ENCODE data around the gene OTX1. TPM values are rescaled to one million over a fixed set of nuclear protein-coding genes. Genes with fewer than 3 reads are reported as not detected.

The OTX1 gene
- polyA plus RNA-seq, 4 donors, result 0.01 TPM; not detected in 3

GRCh38 chr2:63053889-63054602, 3.4 kb downstream of the OTX1 start:
- Histone ChIP-seq H3K4me3 (ENCODE audit: low read depth in 1 of 3, low read length in 3 of 3) (peak overlapping the region; percentile 15 to 39 (median 17)), H3K4me1 (ENCODE audit: control insufficient read depth in 3 of 3, insufficient read depth in 2 of 3, low read depth in 1 of 3, low read length in 2 of 3) (peaks cover 5 to 38% (median 10%) of the 10 kb centered on the region in 3 donors), H3K27me3 (ENCODE audit: control insufficient read depth in 3 of 3, insufficient read depth in 3 of 3, low read length in 3 of 3) (peaks cover 27 to 99% (median 80%) of the 10 kb centered on the region in 3 donors)

GRCh38 chr2:63054841-63055225, 4.2 kb downstream of the OTX1 start:
- 21 to 24% (median 23%) methylated on average over 7 of the region's 7 CpGs for WGBS, 3 donors
- H3K4me3 ChIP-seq (ENCODE audit: low read depth in 1 of 3, low read length in 3 of 3), result no peak overlapping the region

More at GRCh38 chr2:63053889-63054602, 3.4 kb downstream of the OTX1 start:
- H3K9me3 ChIP-seq (ENCODE audit: control insufficient read depth in 2 of 2, insufficient read depth in 1 of 2, low read depth in 1 of 2, low read length in 1 of 2), result peaks cover 0 to 7% of the 10 kb centered on the region in 2 donors
- H3K27ac ChIP-seq (ENCODE audit: low read depth in 1 of 3, low read length in 2 of 3), result no peak overlapping the region
- no peaks in the 10 kb centered on the region for H3K36me3 ChIP-seq (ENCODE audit: control insufficient read depth in 3 of 3, insufficient read depth in 2 of 3, low read depth in 1 of 3, low read length in 3 of 3)
- WGBS, 3 donors, result 1 to 5% (median 3%) methylated on average over 48 of the region's 48 CpGs
- DNase-seq (peak; percentile 77 to 84), FAIRE-seq (no peak)

DNA sequence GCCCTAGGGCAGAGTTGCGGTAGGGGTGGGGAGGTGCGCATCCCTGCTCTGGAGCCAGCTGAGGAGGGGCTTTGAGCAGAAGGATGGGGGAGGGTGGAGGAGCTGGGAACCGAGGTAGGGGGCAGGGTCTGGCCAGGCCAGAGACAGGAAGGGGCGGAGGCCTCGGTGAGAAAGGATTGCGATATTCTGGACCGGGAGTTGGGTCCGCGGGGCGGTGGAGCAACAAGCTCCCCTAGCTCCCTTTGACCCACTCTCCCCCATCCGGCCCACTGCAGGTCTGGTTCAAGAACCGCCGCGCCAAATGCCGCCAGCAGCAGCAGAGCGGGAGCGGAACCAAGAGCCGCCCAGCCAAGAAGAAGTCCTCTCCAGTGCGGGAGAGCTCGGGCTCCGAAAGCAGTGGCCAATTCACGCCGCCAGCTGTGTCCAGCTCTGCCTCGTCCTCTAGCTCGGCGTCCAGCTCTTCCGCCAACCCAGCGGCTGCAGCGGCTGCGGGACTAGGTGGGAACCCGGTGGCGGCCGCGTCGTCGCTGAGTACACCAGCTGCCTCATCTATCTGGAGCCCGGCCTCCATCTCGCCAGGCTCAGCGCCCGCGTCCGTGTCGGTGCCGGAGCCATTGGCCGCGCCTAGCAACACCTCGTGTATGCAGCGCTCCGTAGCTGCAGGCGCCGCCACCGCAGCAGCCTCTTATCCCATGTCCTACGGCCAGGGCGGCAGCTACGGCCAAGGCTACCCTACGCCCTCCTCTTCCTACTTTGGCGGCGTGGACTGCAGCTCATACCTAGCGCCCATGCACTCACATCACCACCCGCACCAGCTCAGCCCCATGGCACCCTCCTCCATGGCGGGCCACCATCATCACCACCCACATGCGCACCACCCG, 4.8 kb downstream of the OTX1 start:
- Histone ChIP-seq H3K4me1 (ENCODE audit: control insufficient read depth in 3 of 3, insufficient read depth in 2 of 3, low read depth in 1 of 3, low read length in 2 of 3) (peaks cover 5 to 29% (median 11%) of the 10 kb centered on the region in 3 donors), H3K36me3 (ENCODE audit: control insufficient read depth in 3 of 3, insufficient read depth in 2 of 3, low read depth in 1 of 3, low read length in 3 of 3) (no peaks in the 10 kb centered on the region), H3K27ac (ENCODE audit: low read depth in 1 of 3, low read length in 2 of 3) (no peak overlapping the region), H3K9me3 (ENCODE audit: control insufficient read depth in 2 of 2, insufficient read depth in 1 of 2, low read depth in 1 of 2, low read length in 1 of 2) (peaks cover 0 to 7% of the 10 kb centered on the region in 2 donors), H3K27me3 (ENCODE audit: control insufficient read depth in 3 of 3, insufficient read depth in 3 of 3, low read length in 3 of 3) (peaks cover 32 to 97% (median 74%) of the 10 kb centered on the region in 3 donors), H3K4me3 (ENCODE audit: low read depth in 1 of 3, low read length in 3 of 3) (no peak overlapping the region)
- DNase-seq (peak in 1 of 2 donors; percentile 46), FAIRE-seq (no peak)
- 5 to 17% (median 10%) methylated on average over 55 to 63 of the region's 63 CpGs for WGBS, 3 donors

More at GRCh38 chr2:63054841-63055225, 4.2 kb downstream of the OTX1 start:
- Histone ChIP-seq H3K4me1 (ENCODE audit: control insufficient read depth in 3 of 3, insufficient read depth in 2 of 3, low read depth in 1 of 3, low read length in 2 of 3) (peaks cover 5 to 32% (median 10%) of the 10 kb centered on the region in 3 donors), H3K36me3 (ENCODE audit: control insufficient read depth in 3 of 3, insufficient read depth in 2 of 3, low read depth in 1 of 3, low read length in 3 of 3) (no peaks in the 10 kb centered on the region), H3K27me3 (ENCODE audit: control insufficient read depth in 3 of 3, insufficient read depth in 3 of 3, low read length in 3 of 3) (peaks cover 32 to 98% (median 78%) of the 10 kb centered on the region in 3 donors), H3K27ac (ENCODE audit: low read depth in 1 of 3, low read length in 2 of 3) (no peak overlapping the region), H3K9me3 (ENCODE audit: control insufficient read depth in 2 of 2, insufficient read depth in 1 of 2, low read depth in 1 of 2, low read length in 1 of 2) (peaks cover 0 to 7% of the 10 kb centered on the region in 2 donors)
- FAIRE-seq, result no peak
- DNase-seq, result no peak

DNA sequence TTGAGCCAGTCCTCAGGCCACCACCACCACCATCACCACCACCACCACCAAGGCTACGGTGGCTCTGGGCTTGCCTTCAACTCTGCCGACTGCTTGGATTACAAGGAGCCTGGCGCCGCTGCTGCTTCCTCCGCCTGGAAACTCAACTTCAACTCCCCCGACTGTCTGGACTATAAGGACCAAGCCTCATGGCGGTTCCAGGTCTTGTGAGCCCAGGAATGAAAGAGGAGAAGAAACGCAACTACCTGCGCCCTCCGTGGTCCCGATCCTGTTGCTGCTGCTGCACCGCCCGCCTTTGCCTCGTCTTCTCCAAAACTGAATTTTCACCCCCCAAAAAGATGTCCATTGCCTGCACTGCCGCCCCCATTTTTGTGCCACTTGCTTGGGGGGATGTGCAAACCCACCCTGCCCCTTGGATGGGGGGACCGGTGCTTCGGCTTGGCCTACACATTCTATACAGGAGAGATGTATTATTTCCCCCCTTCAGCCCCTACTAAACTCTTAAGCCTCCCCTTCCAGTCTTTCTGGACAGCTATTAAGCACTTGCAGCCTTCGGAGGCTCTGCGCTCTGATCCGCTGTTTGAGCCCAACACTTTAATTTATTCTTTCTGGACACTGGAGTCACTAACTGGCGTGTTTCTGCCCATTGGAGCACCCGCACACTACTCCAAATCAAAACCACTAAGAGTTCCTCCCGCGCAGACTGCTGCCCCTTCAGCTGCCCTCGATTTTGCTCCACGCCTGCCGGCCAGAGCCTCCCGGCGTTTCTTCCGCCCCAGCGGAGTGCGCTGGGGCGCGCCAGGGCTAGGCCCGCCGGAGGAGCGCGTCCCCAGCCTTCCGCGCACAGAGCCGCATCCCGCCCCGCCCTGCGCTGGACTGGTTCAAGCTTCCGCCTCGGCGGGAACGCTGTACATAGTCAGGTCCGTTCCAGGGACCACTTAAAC, 5.7 kb downstream of the OTX1 start:
- Histone ChIP-seq H3K9me3 (ENCODE audit: control insufficient read depth in 2 of 2, insufficient read depth in 1 of 2, low read depth in 1 of 2, low read length in 1 of 2) (peaks cover 0 to 7% of the 10 kb centered on the region in 2 donors), H3K4me3 (ENCODE audit: low read depth in 1 of 3, low read length in 3 of 3) (no peak overlapping the region), H3K27me3 (ENCODE audit: control insufficient read depth in 3 of 3, insufficient read depth in 3 of 3, low read length in 3 of 3) (peaks cover 32 to 88% (median 73%) of the 10 kb centered on the region in 3 donors), H3K27ac (ENCODE audit: low read depth in 1 of 3, low read length in 2 of 3) (no peak overlapping the region), H3K36me3 (ENCODE audit: control insufficient read depth in 3 of 3, insufficient read depth in 2 of 3, low read depth in 1 of 3, low read length in 3 of 3) (no peaks in the 10 kb centered on the region), H3K4me1 (ENCODE audit: control insufficient read depth in 3 of 3, insufficient read depth in 2 of 3, low read depth in 1 of 3, low read length in 2 of 3) (peaks cover 5 to 29% (median 11%) of the 10 kb centered on the region in 3 donors)
- 10 to 17% (median 13%) methylated on average over 49 of the region's 49 CpGs for WGBS, 3 donors
- peak in 1 of 2 donors; percentile 57 for DNase-seq
- no peak for FAIRE-seq

DNA sequence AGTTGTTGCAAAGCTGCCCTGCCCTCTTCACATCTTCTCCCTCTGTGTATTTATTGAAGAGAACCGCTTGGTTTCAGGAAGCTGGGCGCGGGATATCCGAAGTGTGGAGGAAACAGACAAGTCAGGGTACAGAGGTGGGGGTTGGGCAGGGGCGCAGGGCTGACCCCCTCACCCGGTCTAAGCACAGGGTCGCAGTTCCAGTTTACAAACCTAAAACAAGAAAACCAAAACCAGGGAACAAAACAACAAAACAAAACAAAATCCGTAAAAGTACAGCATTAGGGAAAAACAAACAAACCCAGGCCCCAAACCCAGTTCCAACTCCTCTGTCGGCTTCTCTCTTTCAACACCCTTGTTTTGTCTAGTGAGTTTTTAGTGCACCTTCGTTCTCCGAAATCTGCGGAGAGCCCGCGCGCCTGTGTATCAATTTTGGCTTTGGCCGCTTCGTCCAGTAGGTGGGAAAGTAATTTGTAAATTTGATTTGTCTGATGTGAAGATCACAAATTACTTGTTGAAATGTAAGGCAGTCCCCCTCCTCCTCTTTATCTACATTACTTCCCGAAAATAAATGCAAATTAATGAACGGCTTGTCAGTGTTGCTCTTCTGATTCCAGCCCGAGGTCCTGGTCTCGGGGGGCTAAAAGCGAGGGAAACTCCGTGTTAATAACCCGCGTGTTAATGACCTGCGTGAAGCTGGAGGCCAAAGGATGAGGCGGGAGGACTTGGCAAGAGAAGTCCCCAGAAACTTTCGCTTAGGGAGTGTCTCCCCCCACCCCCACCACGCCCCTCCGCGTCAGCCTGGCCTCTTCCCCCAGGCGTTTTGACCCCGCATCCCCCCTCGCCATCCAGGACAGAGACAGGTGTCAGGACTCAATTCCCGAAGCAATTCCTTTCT, 6.9 kb downstream of the OTX1 start:
- H3K4me1 ChIP-seq (ENCODE audit: control insufficient read depth in 3 of 3, insufficient read depth in 2 of 3, low read depth in 1 of 3, low read length in 2 of 3), result peaks cover 5 to 29% (median 11%) of the 10 kb centered on the region in 3 donors
- no peak overlapping the region for H3K27ac ChIP-seq (ENCODE audit: low read depth in 1 of 3, low read length in 2 of 3)
- H3K4me3 ChIP-seq (ENCODE audit: low read depth in 1 of 3, low read length in 3 of 3), result no peak overlapping the region
- FAIRE-seq (no peak), DNase-seq (peak in 1 of 2 donors; percentile 21)
- 10 to 17% (median 16%) methylated on average over 35 of the region's 35 CpGs for WGBS, 3 donors
- no peaks in the 10 kb centered on the region for H3K36me3 ChIP-seq (ENCODE audit: control insufficient read depth in 3 of 3, insufficient read depth in 2 of 3, low read depth in 1 of 3, low read length in 3 of 3)
- H3K27me3 ChIP-seq (ENCODE audit: control insufficient read depth in 3 of 3, insufficient read depth in 3 of 3, low read length in 3 of 3), result peaks cover 23 to 78% (median 65%) of the 10 kb centered on the region in 3 donors
- H3K9me3 ChIP-seq (ENCODE audit: control insufficient read depth in 2 of 2, insufficient read depth in 1 of 2, low read depth in 1 of 2, low read length in 1 of 2), result peaks cover 0 to 7% of the 10 kb centered on the region in 2 donors

- no peak overlapping the region for H3K4me3 ChIP-seq (ENCODE audit: low read depth in 1 of 3, low read length in 3 of 3)
Observed at GRCh38 chr2:63058144-63058920, 7.7 kb downstream of the OTX1 start.

More at GRCh38 chr2:63058144-63058920, 7.7 kb downstream of the OTX1 start:
- Histone ChIP-seq H3K36me3 (ENCODE audit: control insufficient read depth in 3 of 3, insufficient read depth in 2 of 3, low read depth in 1 of 3, low read length in 3 of 3) (no peaks in the 10 kb centered on the region), H3K4me1 (ENCODE audit: control insufficient read depth in 3 of 3, insufficient read depth in 2 of 3, low read depth in 1 of 3, low read length in 2 of 3) (peaks cover 5 to 29% (median 11%) of the 10 kb centered on the region in 3 donors), H3K27ac (ENCODE audit: low read depth in 1 of 3, low read length in 2 of 3) (no peak overlapping the region), H3K9me3 (ENCODE audit: control insufficient read depth in 2 of 2, insufficient read depth in 1 of 2, low read depth in 1 of 2, low read length in 1 of 2) (peaks cover 0 to 7% of the 10 kb centered on the region in 2 donors), H3K27me3 (ENCODE audit: control insufficient read depth in 3 of 3, insufficient read depth in 3 of 3, low read length in 3 of 3) (peaks cover 17 to 72% (median 57%) of the 10 kb centered on the region in 3 donors)
- DNase-seq, result peak in 1 of 2 donors; percentile 74
- WGBS, 3 donors, result 3 to 8% (median 6%) methylated on average over 35 of the region's 35 CpGs
- FAIRE-seq, result no peak

Data from small intestine (tissue), 7 donors.